ENCODE measurements around the gene YWHAE. TPM values are rescaled to one million over a fixed set of nuclear protein-coding genes. Genes with fewer than 3 reads are reported as not detected.

The YWHAE gene
- 421 and 599 TPM in 2 replicates for total RNA-seq

DNA sequence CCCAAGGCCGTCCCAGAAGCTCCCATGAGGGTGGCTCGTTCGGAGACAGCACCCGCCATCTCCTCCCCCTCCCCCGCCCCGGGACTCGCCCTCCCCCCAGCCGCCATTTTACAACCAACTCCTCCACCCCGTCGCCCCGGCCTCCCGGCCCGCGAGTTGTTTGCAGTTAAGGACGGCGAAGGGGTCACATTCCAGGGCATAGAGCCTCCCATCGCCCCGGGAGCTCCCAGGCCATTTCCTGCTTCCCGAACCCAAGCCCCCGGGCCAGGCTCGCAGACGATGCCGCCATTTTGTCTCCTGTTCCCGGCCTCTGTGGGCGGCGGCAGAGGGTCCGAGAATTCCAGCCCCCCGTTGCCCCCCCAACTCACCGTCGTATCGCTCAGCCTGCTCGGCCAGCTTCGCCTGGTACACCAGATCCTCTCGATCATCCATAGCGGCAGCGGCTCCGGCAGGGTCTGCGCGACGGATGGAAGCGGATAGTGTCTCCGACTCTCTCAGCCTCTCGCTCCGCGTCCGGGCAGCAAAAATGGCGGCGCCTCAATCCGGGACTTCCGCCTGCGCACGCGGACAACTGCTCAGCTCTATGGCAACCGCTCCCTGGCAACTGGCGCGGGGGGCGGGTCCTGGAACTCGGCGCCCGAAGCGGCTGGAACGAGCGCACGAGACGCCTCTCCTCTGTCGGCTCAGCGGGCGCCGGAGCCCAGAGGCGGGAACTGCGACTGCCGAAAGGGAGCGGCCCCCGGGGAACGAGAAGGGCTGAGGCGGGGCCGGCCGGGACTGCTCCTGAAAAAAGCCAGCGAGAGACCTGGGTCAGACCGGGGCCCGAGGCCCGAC lies at the start of gene YWHAE:
TSS of gene YWHAE (minus strand) at position 544 of the 834 bp plus-strand sequence. CDS start at position 432, 112 bp downstream.

Other genes starting within 250 kb of the YWHAE start
- gene ABR, start 220.2 kb downstream of the YWHAE start, total RNA-seq, result 22.1 and 26.7 TPM in 2 replicates
- not detected in 2 replicates for gene BHLHA9, start 129.8 kb downstream of the YWHAE start, total RNA-seq
- 0.12 TPM in 1 of 2 replicates, not detected in the other for gene TRARG1, start 120.6 kb downstream of the YWHAE start, total RNA-seq
- gene CRK, start 56.0 kb upstream of the YWHAE start, total RNA-seq, result 55.0 and 56.6 TPM in 2 replicates
- gene MYO1C, start 92.5 kb upstream of the YWHAE start, total RNA-seq, result 84.9 and 88.5 TPM in 2 replicates
- 27.1 and 36.2 TPM in 2 replicates for gene INPP5K, start 116.4 kb upstream of the YWHAE start, total RNA-seq
- gene PITPNA, start 162.6 kb upstream of the YWHAE start, total RNA-seq, result 20.6 and 21.9 TPM in 2 replicates
- 8.5 and 13.5 TPM in 2 replicates for gene SLC43A2, start 228.6 kb upstream of the YWHAE start, total RNA-seq
- gene SCARF1, start 245.5 kb upstream of the YWHAE start, total RNA-seq, result 4.2 and 7.6 TPM in 2 replicates
- 14.4 and 21.2 TPM in 2 replicates for gene RILP, start 249.6 kb upstream of the YWHAE start, total RNA-seq

Data from cardiac ventricle fibroblast (primary cell).